Measurements from ENCODE around the gene GLI3. TPM values are rescaled to one million over a fixed set of nuclear protein-coding genes. Genes with fewer than 3 reads are reported as not detected.

Gene GLI3
- total RNA-seq, 1 donor from 2014 or later: 15.0 TPM

DNA sequence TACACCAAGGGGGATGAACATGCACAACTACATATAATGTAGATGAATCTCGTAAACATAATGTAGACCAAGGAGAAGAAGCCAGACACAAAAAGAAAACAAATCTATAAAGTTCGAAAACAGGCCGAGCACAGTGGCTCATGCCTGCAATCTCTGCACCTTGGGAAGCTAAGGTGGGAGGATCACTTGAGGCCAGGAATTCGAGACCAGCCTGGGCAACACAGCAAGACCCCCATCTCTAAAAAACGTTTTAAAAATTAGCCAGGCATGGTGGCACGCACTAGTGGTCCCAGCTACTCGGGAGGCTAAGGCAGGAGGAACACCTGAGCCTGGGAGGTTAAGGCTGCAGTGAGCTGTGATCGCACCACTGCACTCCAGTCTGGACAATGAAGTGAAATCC is 68.5 kb downstream of the GLI3 start:
- ATAC-seq: no peak

DNA sequence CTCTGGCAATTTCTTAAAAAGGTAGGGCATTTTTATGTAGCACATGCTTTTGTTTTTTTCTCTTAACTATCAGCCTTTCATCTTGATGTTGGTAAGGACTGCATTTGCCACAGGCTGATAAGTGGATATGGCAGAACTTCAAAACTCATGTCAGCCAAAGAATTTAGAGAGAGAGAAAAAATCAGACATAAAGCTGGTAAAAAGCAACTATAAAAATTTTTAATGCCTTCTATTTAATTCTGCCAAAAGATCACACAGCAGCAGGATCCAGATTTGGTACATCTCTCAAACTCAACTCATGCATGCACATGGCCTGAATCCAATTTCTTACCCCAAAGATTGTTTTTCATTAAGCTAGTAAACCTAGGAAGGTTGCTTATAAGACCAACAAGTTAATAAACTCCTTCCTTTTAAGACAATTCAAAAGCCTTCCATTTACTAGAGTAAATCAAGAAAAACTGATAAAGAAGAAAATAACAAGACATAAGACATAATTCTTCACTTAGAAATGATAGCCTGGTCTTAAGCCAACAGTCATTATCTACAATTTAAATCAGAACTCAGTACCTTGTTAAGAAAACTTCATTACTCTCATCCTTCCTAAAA is 69.3 kb downstream of the GLI3 start:
- no peak for ATAC-seq

DNA sequence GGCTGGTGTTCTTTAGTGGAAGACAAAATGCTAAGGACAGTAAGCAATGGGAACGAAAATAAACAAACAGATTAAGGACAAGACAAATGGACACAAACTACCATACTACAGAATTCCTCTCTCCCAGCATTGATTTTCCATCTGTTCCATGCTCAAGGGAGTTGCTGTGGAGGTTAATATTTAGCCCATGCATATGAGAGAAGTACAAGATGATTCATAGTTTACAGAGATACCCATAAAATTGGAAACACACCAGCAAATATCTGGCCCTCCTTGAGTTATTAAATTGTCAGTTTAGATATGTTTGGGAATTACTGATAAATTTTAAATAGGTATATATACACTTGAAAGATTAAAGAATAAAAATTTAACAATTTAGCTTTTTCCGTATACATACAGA is 69.8 kb downstream of the GLI3 start:
- ATAC-seq: no peak

DNA sequence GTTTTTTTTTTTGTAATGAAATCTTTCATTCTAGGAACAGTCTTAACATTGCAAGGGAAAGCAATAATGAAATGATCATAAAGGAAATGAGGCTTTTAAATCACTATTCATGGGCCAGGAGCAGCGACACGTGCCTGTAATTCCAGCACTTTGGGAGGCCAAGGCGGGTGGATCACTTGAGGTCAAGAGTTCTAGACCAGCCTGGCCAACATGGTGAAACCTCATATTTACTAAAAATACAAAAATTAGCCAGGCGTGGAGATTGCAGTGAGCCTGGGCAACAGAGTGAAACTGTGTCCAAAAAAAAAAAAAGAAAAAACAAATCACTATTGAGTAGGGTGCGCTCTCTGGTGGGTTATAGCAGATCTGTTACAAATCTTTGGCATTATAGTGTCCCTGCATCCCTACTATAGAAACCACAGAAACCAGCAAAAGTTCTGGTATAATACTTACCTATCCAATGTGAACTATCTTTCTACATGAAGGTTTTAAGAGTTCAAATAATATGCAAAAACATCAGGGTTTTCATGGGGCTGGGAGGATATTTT is 72.1 kb downstream of the GLI3 start:
- no peak for ATAC-seq

DNA sequence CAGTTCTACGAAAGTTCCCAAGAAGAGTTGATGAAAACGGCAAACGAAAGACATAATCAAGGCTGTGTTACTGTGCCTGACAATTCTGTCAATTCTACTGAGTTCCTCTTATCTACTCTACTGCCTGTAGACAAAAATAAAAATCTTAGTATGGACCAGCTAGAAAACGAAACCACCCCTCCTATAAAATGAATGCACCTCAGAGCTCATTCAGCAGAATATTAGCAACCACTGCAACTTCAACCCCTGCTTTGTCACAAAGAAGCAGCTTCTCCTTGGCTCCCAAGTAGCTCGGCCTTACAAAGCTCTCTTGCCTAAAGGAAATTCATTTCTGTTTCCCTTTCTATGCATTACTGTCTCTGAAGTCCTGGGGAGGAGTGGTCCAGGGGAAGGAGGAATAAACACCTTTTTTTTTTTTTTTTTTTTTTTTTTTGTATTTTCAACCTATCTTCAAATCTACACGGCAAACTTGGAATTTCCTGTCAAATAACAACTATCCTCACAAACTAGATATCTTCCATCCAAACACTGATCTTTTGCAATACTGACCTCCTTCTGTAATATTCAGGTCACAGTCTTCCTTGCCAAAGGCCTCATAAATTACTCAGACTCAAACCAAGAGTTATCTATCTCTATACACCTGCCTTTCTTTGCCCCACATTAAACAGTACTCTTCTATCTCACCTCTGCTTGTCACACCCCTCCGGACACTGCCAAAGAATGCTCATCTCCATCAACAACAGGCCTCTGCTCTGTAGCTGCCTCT is 74.3 kb downstream of the GLI3 start:
- ATAC-seq: no peak

DNA sequence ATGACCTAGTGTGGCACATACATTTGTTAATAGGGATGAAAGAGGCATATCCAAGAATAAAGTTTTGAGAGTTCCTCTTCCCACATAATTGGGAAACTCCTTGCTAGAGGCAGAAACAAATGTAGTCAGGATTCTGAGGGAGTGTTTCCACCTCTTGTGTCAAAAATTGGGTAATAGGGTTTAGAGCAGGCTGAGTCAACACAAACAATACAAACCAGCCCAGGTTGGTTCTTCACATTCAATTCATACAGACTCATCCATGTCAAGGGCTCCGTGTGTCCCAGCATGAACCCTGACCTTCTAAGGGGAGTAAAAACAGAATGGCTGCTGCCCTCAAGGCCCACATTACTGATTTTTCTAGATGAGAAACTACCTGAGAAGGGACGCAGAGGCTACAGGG is 75.3 kb downstream of the GLI3 start:
- peak; percentile 95 for ATAC-seq

DNA sequence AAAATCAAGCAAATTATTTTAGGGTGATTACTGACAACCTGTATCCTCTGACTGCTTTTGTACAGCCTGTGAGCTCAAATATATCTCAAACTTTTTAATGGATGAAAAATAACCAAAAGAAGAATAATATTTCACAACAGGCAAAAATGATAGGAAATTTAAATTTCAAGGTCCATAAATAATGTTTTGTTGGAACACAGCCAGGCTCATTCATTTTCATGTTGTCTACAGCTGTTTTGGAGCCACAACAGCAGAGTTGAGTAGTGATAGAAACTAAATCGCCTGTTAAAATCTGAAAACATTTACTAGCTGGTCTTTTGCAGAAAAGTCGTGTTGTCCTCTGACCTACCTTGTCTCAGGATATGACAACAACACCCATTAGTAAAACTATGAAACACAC is 75.9 kb downstream of the GLI3 start:
- no peak for ATAC-seq

DNA sequence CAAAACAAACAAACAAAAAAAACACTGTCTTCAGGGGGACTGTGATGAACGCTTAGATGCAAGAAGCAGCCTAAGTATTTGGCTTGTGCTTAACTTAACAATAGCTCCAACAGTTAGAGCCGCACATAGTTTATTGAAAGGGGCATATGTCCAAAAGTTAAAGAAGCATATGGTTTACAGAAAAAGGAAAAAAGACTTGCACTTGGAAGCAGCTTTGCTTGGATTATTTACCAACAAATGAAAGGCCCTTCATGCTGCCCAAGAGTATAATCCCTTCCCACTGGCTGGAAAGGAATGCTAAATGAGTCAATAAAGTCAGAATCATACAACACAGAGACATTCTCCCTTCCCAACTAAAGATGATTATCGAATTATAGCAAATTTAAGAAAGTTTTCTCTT is 77.9 kb downstream of the GLI3 start:
- no peak for ATAC-seq

DNA sequence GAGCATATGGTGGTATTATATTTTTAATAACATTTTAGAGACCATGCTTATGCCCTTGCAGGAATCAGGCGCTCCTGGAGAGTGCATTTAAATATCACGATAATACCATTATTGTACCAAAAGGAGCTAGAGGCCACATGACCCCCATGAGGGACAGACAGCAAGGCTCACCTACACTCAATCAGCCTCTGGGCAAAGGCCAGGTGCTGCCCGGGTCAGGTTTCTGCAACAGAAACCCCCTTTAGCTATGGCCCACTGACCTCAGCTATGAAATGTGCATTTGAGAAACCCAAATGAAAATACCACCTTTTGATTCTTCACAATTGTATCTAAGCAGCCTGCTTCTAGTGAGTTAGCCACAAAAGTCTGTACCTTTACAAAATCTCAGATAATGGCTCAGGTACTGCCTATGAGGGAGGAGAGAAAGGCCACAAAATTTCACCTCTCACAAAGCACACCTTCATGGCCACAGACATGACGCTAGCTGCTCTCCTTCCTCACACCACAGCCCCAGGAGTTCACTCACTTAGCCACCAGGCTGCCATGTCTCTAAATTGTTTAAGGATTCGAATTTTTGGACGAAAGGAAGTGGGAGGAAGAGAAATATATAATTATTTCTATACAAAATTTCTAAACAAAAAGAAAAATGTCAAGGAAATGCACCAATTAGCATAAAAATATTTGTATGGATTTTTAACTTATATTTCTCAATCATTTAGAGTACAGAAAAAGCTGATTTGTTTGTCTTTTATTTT is 79.9 kb downstream of the GLI3 start:
- no peak for ATAC-seq

DNA sequence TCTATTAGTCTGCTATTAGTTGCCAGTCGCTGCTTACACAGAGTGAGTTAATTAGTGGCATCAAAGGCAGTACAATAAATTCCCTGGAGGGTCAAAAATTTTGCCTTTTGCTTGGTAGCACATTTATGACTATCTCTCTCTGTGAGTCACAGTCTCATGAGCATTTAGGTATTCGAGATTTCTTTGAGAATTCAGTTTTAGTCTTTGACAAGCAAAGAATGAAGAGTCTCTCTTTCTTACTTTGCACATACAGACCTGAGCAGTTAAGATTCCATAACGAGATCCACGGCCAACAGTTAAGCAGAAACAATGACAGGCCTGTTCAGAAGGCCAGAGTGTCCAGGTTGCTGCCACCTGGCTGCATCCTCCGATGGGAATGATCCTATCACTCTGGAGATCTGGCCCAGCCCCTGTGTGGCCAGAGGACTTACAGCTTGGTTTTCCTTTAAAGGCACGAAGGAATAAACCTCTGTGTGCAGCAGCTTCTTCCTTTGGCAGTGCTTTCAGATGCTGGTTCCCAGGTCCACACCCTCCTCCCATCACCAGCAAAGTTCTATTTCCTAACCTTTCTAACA is 80.6 kb downstream of the GLI3 start:
- ATAC-seq: no peak

DNA sequence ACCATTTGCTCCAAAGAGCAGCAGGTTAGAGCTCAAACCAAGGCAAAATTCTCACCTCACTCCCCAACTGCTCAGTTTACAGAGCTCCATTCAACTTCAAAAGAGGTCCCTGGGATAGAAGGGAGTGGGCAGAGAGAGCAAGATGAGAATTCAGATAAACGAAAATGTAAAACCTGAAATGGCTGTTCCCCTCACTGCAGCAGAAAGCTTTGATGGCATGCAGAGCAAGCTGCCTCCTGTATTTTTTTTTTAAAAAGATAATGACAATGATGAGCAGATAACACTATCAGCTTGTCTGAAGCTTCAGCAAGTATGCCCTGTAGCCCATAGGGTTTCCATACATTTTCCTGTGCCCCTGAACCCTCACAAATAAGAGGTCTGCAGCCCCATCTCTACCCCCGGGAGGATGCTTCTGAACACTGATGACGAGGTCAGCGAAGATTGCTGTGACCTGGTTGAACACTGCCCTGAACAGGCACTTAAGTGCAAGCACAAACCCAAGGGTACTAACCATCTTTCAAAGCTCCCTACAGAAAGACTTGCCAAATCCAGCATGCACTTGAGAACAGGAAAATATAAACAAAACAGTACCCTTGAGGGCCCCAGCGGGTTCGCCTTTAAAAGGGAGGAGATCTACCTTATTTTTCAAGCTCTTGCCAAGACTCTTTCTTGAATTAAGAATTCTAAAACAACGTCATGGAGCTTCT is 81.3 kb downstream of the GLI3 start:
- no peak for ATAC-seq

DNA sequence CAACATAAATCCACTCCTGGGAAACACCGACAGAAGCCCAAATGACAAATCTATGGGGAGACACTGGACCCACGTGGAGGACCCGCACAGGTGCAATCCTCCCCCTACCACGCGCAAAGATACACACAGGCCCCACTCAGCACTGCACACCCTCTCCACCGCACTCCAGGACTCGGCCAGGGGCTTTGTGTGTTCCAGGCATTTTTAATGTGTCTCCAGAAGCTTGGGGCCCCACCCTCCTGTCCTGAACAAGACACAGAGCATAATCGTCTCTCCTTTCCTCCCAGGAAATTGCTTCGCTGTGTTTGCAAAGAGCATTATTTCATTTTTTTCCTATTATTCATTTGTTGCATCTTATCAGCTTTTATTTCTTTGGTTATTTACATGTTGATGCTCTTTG is 82.8 kb downstream of the GLI3 start:
- no peak for ATAC-seq

DNA sequence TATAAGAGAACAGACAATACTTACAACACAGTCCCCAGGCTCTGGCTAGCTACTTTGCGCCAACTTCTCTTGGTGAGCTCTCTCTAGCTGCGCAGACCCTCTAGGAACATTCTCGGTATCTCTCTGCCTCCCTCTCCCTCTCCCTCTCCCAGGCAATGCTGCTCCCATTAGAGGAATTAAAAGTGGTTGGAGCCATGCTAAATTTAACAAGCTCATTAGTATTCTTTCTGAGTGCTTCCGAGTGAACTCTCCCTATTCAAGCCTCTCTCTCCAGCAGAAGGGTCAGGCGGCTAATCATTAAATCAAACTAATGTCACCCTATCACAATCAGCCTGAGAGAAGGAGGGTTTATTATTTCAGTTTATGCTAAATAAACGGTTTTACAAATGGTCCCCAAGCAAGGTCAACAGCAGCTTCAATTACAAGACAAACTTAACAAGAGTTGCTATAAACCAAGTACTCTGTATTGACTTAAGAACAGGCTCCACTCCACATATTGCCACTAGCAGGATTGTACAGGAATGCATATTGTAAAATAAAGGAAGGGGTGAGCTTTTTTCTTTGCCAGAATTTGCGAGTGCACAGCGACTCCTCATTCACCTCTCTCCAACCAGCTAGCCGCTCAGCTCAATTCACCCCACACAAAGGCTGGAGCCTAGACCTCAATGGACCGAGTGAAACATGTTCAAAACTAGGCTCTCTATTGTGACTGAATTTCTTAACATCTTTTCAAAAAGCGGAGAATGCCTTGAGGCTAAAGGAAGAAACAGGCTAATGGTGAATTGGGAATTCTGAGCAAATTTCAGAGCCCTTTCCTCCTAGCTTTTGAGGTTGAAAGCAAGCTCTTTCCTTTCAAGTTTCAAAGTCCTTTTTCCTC is 84.4 kb downstream of the GLI3 start:
- peak; percentile 22 for ATAC-seq

DNA sequence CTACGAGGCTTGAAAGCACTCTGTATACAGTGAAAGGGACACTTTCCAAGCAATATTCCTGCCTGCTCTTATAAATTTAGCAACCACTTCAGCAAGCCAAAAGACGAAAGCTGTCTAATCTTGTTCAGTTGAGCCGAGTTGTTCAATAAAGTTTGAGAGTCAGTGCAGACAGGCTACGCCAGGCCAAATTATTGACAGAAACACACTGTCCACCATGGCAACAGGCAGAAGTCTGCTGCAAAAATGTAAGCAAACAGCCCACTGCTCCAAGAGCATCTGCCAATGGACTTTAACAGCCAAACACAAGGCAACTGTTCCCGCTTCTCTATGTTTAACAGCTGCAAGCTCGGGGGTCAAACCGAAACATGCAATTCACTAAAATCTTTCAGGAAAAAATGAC is 85.7 kb downstream of the GLI3 start:
- ATAC-seq: no peak

DNA sequence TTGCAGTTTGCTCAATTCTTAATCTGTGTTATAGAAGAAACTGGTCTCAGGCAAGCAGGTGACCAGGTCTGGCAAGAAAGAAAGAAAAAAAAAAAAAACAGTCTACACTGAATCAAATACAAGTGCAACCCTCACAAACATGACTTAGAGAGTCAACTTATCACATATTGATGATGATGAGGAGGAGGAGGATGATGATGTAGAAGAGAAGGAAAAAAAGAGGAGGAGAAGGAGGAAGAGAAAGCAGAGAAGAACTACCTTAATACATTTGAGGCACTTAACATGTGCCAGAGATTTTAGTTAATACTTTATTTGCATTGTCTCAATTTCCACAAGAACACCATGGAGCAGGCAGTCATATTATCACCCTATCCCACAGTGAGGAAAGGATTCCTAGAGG is 91.5 kb downstream of the GLI3 start:
- ATAC-seq: no peak

DNA sequence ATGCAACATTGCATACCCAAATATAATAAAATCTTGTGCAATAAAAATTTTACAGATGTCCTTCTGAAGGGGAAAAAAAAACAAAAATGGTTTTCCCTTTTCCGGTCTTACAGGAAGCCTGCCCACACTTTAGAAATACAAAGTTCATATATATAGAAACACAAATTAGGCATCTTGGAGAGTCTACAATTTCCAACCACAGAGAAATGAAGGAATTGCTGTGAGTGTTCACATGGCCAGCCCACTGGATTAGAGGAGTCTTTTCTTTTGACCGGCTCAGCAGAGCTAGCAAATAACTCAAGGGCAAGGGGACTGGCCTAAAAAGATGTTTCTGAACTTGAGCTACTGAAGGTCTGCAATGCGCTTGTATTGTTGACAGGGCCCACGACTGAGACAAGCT is 92.4 kb downstream of the GLI3 start:
- ATAC-seq: no peak

DNA sequence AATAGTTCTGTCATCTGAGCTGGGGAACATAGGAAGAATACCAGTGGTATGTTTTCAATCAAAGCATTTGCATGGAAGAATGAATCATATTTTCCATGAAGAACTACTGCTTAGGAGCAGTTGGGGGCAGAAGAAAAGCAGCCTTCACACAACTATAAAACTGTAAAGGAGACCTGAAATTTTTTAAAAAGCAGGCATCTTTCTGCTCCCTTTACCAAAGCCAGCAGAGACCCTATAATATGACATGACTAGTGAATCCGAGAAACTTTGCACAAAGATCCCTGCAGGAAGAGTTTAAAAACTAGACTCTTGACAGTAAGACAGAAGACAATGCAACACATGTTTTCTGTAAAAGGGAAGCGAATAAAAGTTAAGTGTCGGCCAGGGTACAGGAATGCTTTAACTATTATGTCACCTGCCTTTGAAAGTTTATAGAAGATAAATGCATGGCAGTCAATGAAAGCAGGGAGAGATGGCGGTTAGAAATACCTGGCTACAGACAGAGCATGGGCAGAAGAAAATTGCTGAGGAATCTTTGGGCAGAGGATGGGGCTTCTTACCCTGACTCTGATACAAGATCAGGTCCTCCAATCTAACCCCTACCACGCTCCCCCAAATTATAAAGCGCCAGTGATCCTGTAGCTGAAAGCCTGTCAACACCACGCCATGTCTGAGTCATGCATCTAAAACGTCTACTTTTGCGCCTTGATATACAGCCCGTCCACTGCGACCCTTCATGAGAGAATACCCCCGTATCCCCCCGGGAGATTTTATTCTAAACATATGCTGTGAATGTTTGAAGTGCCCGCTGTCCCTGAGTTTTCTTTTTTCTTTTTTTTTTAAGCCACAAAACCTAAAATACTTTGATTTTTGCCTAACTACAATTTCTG is 93.1 kb downstream of the GLI3 start:
- no peak for ATAC-seq

DNA sequence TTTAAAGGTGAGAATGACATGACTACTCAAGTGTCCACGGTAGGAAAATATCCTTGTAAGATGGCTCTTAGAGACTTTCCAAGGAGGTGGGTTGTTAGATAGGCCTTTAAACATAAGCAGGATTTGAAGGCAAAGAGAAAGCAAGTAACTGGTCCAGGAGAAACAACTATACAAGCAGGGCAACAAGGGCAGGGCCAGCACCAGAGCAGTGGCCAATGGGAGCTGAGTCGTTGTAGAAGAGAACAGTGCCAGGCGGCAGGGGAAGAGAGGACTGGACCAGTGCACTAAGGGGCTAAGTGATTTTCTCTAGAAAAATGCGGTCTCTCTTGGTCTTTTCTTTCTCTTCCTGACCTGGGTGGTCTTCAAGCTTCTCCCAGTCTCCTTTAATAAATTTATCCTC is 94.9 kb downstream of the GLI3 start:
- no peak for ATAC-seq

DNA sequence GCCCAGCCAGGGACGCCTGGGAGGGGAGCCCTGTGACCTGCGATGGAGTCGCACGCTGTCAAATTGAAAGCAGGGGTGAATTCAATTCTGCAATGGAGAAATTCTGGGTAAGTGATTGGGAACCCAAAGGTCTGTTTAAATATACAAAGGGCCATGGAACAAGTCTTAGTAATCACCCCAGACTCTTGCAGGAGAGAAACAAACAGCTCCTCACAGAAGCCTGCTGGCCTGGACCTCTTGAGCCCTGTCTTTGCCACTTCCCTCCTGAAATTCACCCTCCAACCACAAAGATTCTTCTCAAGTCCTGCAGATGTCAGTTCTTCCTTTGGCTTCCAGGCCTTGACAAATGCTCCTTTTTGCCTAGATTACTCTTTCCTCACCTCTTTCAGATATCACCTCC is 97.3 kb downstream of the GLI3 start:
- no peak for ATAC-seq

DNA sequence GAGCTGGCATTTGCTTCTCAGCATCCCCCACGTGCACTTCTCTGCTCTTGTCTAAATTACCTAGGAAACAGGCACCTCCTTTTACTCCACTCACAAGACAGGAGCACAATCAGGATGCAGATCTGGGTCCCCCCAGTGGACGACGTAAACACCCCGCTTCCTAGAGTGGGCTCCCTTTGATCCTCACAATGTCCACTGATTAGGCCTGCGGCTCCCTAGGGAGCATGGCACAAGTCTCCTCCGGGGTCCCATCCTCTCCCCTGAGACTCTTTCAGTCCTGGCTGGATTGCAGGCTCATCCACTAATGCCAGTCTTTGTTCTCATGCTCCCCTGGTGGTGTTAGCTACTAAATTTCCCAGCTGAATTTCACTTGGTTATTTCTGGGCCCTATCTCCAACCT is 98.3 kb downstream of the GLI3 start:
- ATAC-seq: no peak

DNA sequence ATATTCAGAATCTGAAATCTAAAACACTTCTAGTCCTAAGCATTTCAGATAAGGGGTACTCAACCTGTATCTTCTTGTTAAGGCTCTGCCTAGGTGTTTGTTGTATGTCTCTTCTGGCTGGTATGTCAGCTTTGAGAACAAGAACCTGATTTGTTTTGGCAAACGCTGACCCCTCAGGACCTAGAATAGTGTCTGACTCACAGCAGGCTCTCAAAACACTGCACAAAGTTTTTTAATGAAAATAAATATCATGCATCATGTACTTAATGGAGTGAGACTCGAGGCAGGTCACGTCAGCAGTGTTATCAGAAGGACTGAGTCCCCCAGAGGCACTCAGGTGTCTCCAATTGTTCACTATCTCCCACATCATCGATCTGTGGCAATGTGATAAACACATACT is 99.1 kb downstream of the GLI3 start:
- ATAC-seq: no peak

Measured in esophagus mucosa (tissue), 1 donor.